ENCODE results near the gene MN1.
A peak's percentile ranks its signal among the peaks of the same experiment; 100 is the strongest.

The MN1 gene

DNA sequence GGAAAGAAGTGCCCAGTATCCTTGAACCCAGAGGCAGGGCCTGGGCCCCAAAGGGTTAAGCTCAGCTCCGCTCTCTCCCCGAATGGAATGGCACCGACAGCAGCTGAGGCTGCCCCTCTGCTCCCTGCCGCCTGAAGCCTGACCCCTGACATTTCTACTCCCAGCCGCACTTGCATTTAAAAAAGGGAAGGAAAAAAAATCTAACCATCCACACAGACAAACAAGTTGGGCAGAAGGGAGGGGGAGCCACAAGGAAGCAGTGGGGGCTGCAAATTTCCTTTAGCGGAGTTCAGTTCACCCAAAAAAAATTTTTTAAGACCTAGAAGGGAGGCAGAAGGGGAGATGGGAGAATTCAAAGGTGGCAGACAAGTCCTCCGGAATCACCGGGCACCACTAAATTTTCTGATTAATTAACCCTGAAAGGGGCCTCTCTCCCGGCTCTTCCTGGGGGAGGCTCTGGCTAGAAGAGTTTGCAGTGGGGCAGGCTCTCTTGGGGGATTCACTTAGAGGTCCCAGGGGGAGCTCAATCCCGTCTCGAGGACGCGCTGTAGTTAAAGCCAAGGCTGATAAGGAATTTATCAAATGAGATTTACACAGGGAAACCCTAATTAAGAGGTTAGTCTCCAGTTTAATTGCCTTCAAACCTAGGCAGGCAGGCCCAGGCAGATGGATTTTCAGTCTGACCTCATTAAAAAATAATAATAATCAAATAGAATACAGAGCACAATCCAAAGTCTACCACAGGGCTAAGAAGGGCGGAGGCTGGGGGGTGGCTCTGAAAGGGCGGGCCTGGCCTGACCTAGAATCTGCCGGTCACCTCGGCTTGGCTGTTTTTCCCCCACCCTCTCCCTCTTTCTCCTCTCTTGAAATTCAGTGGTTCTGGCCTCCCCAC, 25.6 kb downstream of the MN1 start:
- peak overlapping the region; percentile 49 for H3K4me3 ChIP-seq (ENCODE audit: low read length)
- H3K4me1 ChIP-seq (ENCODE audit: control insufficient read depth, low read depth, low read length) = peaks cover 24% of the 10 kb centered on the region
- H3K9me3 ChIP-seq (ENCODE audit: control insufficient read depth, low read depth, low read length) = no peaks in the 10 kb centered on the region
- no peaks in the 10 kb centered on the region for H3K36me3 ChIP-seq (ENCODE audit: control insufficient read depth, low read depth, low read length)
- H3K27ac ChIP-seq (ENCODE audit: low read length) = no peak overlapping the region
- no peaks in the 10 kb centered on the region for H3K27me3 ChIP-seq (ENCODE audit: control insufficient read depth, insufficient read depth, low read length)
- peak overlapping the region; percentile 42 for H3K9ac ChIP-seq (ENCODE audit: low read length)

DNA sequence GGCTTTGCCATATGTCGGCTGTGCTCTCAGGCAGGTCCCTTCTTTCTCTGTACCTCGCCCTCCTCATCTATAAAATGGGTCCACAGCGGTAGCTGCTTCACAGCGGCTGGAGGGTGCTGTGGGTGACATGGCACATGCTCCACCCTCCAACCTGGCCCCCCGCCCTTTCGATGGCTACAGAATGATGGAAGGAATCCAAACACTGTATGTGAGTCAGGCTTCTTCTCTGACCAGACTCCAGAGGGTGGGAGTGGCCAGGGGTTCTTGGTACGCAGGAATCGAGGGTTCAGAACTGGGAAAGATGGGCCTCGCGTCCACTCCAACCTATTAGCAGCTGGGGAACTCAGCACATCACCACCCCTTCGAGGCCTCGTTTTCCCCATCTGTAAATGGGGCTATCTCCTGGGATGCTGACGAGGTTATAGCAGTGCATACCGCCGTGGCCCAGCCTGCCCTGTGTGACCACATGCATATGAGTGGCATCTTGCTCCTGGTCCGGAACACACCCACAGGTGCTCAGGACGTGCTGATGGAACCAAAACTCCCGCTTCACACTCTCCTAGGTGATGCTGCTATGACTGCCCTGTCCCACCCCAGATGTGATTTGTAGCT, 26.4 kb downstream of the MN1 start:
- Histone ChIP-seq H3K27me3 (ENCODE audit: control insufficient read depth, insufficient read depth, low read length) (no peaks in the 10 kb centered on the region), H3K4me1 (ENCODE audit: control insufficient read depth, low read depth, low read length) (peaks cover 24% of the 10 kb centered on the region), H3K4me3 (ENCODE audit: low read length) (no peak overlapping the region), H3K27ac (ENCODE audit: low read length) (no peak overlapping the region), H3K9ac (ENCODE audit: low read length) (no peak overlapping the region), H3K36me3 (ENCODE audit: control insufficient read depth, low read depth, low read length) (no peaks in the 10 kb centered on the region), H3K9me3 (ENCODE audit: control insufficient read depth, low read depth, low read length) (no peaks in the 10 kb centered on the region)

DNA sequence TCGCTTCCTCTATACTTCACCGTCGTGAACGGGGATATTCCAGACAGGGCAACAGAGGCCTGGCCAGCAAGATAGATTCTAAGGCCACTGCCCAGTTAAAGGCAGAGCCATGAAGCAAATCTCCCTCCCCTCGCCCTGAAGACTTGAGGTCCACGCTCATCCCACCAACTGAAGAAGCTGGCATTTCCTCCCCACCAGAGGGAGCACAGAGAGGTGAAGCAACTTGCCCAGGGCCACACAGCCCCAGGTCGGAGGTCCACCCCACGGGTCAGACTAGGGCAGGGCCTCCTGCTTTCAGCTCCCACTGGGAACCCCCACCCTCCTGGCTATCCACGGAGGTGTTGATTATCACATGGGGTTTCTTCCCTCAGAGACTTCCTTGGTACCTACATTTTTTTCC, 27.4 kb downstream of the MN1 start:
- Histone ChIP-seq H3K27me3 (ENCODE audit: control insufficient read depth, insufficient read depth, low read length) (no peaks in the 10 kb centered on the region), H3K9me3 (ENCODE audit: control insufficient read depth, low read depth, low read length) (no peaks in the 10 kb centered on the region), H3K36me3 (ENCODE audit: control insufficient read depth, low read depth, low read length) (no peaks in the 10 kb centered on the region), H3K4me1 (ENCODE audit: control insufficient read depth, low read depth, low read length) (peaks cover 19% of the 10 kb centered on the region), H3K27ac (ENCODE audit: low read length) (no peak overlapping the region), H3K9ac (ENCODE audit: low read length) (no peak overlapping the region), H3K4me3 (ENCODE audit: low read length) (no peak overlapping the region)

DNA sequence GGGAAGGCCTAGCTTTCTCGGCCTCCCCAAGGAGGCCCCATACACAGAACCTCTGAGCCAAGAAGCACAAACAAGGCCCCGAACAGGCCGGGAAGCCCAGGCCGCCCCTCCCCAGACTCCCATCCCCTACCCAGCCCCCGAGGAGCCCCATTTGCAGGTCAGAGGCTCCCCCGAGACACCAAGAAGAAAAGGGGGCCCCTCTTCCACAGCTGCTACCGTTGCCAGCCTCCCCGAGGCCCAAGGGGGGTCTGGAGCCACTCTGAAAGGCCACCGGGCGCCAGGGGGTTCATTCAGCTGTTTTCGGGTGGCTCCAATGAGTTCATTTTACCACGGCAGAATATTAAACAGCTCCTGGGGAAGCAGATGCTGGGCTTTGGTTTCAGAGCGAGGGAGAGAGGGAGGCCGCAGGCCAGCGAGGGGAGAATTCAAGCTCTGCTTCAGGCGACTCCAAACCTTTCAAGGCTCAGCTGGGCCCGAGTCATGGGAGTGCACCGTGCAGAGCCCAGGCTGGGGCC, 28.5 kb downstream of the MN1 start:
- Histone ChIP-seq H3K27me3 (ENCODE audit: control insufficient read depth, insufficient read depth, low read length) (no peaks in the 10 kb centered on the region), H3K27ac (ENCODE audit: low read length) (no peak overlapping the region), H3K9ac (ENCODE audit: low read length) (no peak overlapping the region), H3K4me3 (ENCODE audit: low read length) (no peak overlapping the region), H3K4me1 (ENCODE audit: control insufficient read depth, low read depth, low read length) (peaks cover 19% of the 10 kb centered on the region), H3K36me3 (ENCODE audit: control insufficient read depth, low read depth, low read length) (no peaks in the 10 kb centered on the region), H3K9me3 (ENCODE audit: control insufficient read depth, low read depth, low read length) (no peaks in the 10 kb centered on the region)

- no peak overlapping the region for H3K4me3 ChIP-seq (ENCODE audit: low read length)
These were observed 29.2 kb downstream of the MN1 start for GRCh38 chr22:27772081-27772983.

GRCh38 chr22:27771637-27772036, 29.9 kb downstream of the MN1 start:
- H3K27me3 ChIP-seq (ENCODE audit: control insufficient read depth, insufficient read depth, low read length) = no peaks in the 10 kb centered on the region
- peaks cover 14% of the 10 kb centered on the region for H3K4me1 ChIP-seq (ENCODE audit: control insufficient read depth, low read depth, low read length)
- no peaks in the 10 kb centered on the region for H3K36me3 ChIP-seq (ENCODE audit: control insufficient read depth, low read depth, low read length)
- H3K4me3 ChIP-seq (ENCODE audit: low read length) = no peak overlapping the region
- no peaks in the 10 kb centered on the region for H3K9me3 ChIP-seq (ENCODE audit: control insufficient read depth, low read depth, low read length)
- H3K9ac ChIP-seq (ENCODE audit: low read length) = no peak overlapping the region
- H3K27ac ChIP-seq (ENCODE audit: low read length) = no peak overlapping the region

More at GRCh38 chr22:27772081-27772983, 29.2 kb downstream of the MN1 start:
- H3K9me3 ChIP-seq (ENCODE audit: control insufficient read depth, low read depth, low read length) = no peaks in the 10 kb centered on the region
- no peaks in the 10 kb centered on the region for H3K36me3 ChIP-seq (ENCODE audit: control insufficient read depth, low read depth, low read length)
- H3K27ac ChIP-seq (ENCODE audit: low read length) = no peak overlapping the region
- H3K4me1 ChIP-seq (ENCODE audit: control insufficient read depth, low read depth, low read length) = peaks cover 19% of the 10 kb centered on the region
- no peaks in the 10 kb centered on the region for H3K27me3 ChIP-seq (ENCODE audit: control insufficient read depth, insufficient read depth, low read length)
- H3K9ac ChIP-seq (ENCODE audit: low read length) = no peak overlapping the region

DNA sequence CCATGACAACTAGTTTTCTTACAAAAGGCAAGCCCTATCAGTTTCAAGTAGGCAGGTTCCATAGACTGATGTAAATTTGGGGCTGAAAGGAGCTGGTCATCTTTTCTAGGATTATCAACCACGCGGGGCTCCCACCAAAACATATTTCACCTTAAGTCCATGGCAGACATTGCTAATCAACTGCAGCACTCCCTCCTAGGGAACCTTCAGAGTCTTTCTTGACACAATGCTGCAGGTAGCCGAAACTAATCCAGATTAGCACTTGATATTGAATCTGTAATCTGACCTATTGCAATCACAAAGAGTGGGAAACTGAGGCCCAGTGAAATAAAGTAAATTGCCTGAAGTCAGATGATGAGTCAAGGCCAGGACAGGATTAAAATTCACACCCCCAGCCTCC, 32.5 kb downstream of the MN1 start:
- Histone ChIP-seq H3K4me3 (ENCODE audit: low read length) (no peak overlapping the region), H3K27me3 (ENCODE audit: control insufficient read depth, insufficient read depth, low read length) (no peaks in the 10 kb centered on the region), H3K36me3 (ENCODE audit: control insufficient read depth, low read depth, low read length) (no peaks in the 10 kb centered on the region), H3K9ac (ENCODE audit: low read length) (no peak overlapping the region), H3K27ac (ENCODE audit: low read length) (no peak overlapping the region), H3K4me1 (ENCODE audit: control insufficient read depth, low read depth, low read length) (no peaks in the 10 kb centered on the region), H3K9me3 (ENCODE audit: control insufficient read depth, low read depth, low read length) (no peaks in the 10 kb centered on the region)

GRCh38 chr22:27768027-27768653, 33.4 kb downstream of the MN1 start:
- Histone ChIP-seq H3K27me3 (ENCODE audit: control insufficient read depth, insufficient read depth, low read length) (no peaks in the 10 kb centered on the region), H3K9ac (ENCODE audit: low read length) (no peak overlapping the region), H3K9me3 (ENCODE audit: control insufficient read depth, low read depth, low read length) (no peaks in the 10 kb centered on the region), H3K4me1 (ENCODE audit: control insufficient read depth, low read depth, low read length) (no peaks in the 10 kb centered on the region), H3K36me3 (ENCODE audit: control insufficient read depth, low read depth, low read length) (no peaks in the 10 kb centered on the region), H3K4me3 (ENCODE audit: low read length) (no peak overlapping the region), H3K27ac (ENCODE audit: low read length) (no peak overlapping the region)

DNA sequence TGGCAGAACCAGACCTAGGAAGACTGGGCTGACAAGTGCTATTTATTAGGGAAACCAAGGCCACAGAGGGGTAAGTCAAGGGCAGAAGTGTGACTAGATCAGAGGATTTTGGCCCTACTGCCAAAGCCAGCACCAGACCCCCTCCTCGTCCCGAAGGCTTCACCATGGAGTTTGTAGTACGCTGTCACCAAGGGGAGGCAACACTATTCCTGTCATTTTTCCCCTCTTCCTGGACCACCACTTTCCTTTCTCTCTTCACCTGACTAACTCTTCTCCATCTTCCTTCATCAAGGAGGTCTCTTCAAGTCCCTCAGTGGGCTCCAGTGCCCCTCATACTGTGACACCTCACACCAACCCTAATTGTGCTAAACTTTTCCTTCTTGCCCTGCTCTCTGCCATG, 34.9 kb downstream of the MN1 start:
- Histone ChIP-seq H3K36me3 (ENCODE audit: control insufficient read depth, low read depth, low read length) (no peaks in the 10 kb centered on the region), H3K4me1 (ENCODE audit: control insufficient read depth, low read depth, low read length) (no peaks in the 10 kb centered on the region), H3K9me3 (ENCODE audit: control insufficient read depth, low read depth, low read length) (no peaks in the 10 kb centered on the region), H3K27ac (ENCODE audit: low read length) (no peak overlapping the region), H3K4me3 (ENCODE audit: low read length) (no peak overlapping the region), H3K27me3 (ENCODE audit: control insufficient read depth, insufficient read depth, low read length) (no peaks in the 10 kb centered on the region), H3K9ac (ENCODE audit: low read length) (no peak overlapping the region)

DNA sequence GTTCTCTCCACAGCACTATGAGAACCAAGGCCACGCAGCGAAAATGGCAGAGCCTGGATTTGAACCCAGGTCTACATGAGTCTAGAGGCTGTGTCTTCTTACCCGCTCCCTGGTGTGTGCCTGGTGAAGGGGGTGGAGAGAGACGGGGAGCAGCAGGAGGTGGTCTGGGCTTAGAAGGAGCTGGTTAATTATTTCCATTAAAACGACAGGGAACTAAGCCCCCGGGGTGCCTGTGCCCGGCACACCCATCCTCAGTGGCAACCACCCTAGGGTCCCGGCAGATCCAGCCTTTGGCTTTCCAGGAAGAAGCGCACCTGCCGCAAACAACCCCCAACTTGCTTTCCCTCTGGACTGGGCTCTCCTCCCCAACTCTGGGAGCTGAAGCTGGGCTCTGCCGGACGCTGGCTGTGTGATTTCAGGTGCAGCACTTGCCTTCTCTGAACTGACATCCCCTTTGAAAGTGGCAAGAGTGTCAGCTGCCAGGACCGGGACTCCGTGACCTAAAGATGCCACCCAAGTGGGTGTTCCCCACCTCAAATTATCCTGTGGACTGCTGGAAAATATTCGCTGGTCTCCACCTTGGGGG, 35.8 kb downstream of the MN1 start:
- Histone ChIP-seq H3K27ac (ENCODE audit: low read length) (no peak overlapping the region), H3K4me1 (ENCODE audit: control insufficient read depth, low read depth, low read length) (no peaks in the 10 kb centered on the region), H3K27me3 (ENCODE audit: control insufficient read depth, insufficient read depth, low read length) (no peaks in the 10 kb centered on the region), H3K4me3 (ENCODE audit: low read length) (no peak overlapping the region), H3K9me3 (ENCODE audit: control insufficient read depth, low read depth, low read length) (no peaks in the 10 kb centered on the region), H3K36me3 (ENCODE audit: control insufficient read depth, low read depth, low read length) (no peaks in the 10 kb centered on the region), H3K9ac (ENCODE audit: low read length) (no peak overlapping the region)
